Measurements from ENCODE around the gene METTL8.
"Not testable (repeated sequence)": the region's sequence is repeated elsewhere in the genome, so short reads cannot be mapped to it uniquely, and the experiment has no call there.

Gene METTL8

GRCh38 chr2:171316755-171317337 is 116.9 kb downstream of the METTL8 start:
- H3K27ac ChIP-seq = peak overlapping the region; percentile 57; the same call in 1 of the 2 replicates
- no peak for TF ChIP-seq CTCF (conservative IDR thresholded peaks at IDR 0.05)
- TF ChIP-seq ZFX (IDR thresholded peaks at IDR 0.05) = no peak

- TF ChIP-seq ZFX (IDR thresholded peaks at IDR 0.05) (no peak), CTCF (conservative IDR thresholded peaks at IDR 0.05) (no peak)
- H3K27ac ChIP-seq = peak overlapping the region; percentile 68; the same call in 1 of the 2 replicates
Observed at GRCh38 chr2:171316220-171316619, 117.6 kb downstream of the METTL8 start.

GRCh38 chr2:171315781-171316180 is 118.0 kb downstream of the METTL8 start:
- peak overlapping the region; percentile 68; the same call in 1 of the 2 replicates for H3K27ac ChIP-seq
- TF ChIP-seq ZFX (IDR thresholded peaks at IDR 0.05) (no peak), CTCF (conservative IDR thresholded peaks at IDR 0.05) (no peak)

GRCh38 chr2:171312182-171312581 is 121.6 kb downstream of the METTL8 start:
- not testable (repeated sequence) for H3K27ac ChIP-seq

- H3K27ac ChIP-seq = not testable (repeated sequence)
Observed at GRCh38 chr2:171311589-171311988, 122.2 kb downstream of the METTL8 start.

- TF ChIP-seq CTCF (conservative IDR thresholded peaks at IDR 0.05) (no peak), ZFX (IDR thresholded peaks at IDR 0.05) (no peak)
- no peak overlapping the region; the same call in 1 of the 2 replicates for H3K27ac ChIP-seq
Observed at GRCh38 chr2:171310889-171311288, 122.9 kb downstream of the METTL8 start.

GRCh38 chr2:171309455-171310286 is 124.1 kb downstream of the METTL8 start:
- no peak for TF ChIP-seq CTCF (conservative IDR thresholded peaks at IDR 0.05)
- TF ChIP-seq ZFX (IDR thresholded peaks at IDR 0.05) = no peak
- H3K27ac ChIP-seq = peak overlapping the region; percentile 52

- no peak overlapping the region for H3K27ac ChIP-seq
- TF ChIP-seq CTCF (conservative IDR thresholded peaks at IDR 0.05) (no peak), ZFX (IDR thresholded peaks at IDR 0.05) (no peak)
Observed at GRCh38 chr2:171308280-171309054, 125.3 kb downstream of the METTL8 start.
